SJCRH30 (cell line): ENCODE results near the gene CIPC. TPM values are rescaled to one million over a fixed set of nuclear protein-coding genes. Genes with fewer than 3 reads are reported as not detected.
A peak's percentile ranks its signal among the peaks of the same experiment; 100 is the strongest.

Source experiments
- DNase-seq, 2 experiments: peaks; one replicate each; pipeline ENCODE4 v3.0.0-alpha.2; 2015 to 2020
- H3K27ac ChIP-seq: fragments of 250-450 bp; sonication (Bioruptor Pico); 2 replicates; pipeline ENCODE4 v1.5.1; 2020; ENCODE audit warnings: mild to moderate bottlenecking, moderate library complexity
- H3K27me3 ChIP-seq: fragments of 250-450 bp; sonication (Bioruptor Pico); 2 replicates; pipeline ENCODE4 v1.5.1; 2020; ENCODE audit warnings: mild to moderate bottlenecking, moderate library complexity
- H3K36me3 ChIP-seq: fragments of 250-450 bp; sonication (Bioruptor Pico); 2 replicates; pipeline ENCODE4 v1.5.1; 2020; ENCODE audit warnings: mild to moderate bottlenecking, moderate library complexity
- H3K4me1 ChIP-seq: fragments of 250-450 bp; sonication (Bioruptor Pico); 2 replicates; pipeline ENCODE4 v1.5.1; 2020; ENCODE audit warnings: mild to moderate bottlenecking, moderate library complexity
- H3K4me3 ChIP-seq: fragments of 250-450 bp; sonication (Bioruptor Pico); 2 replicates; pipeline ENCODE4 v1.5.1; 2020; ENCODE audit warnings: mild to moderate bottlenecking, moderate library complexity
- H3K9me3 ChIP-seq: fragments of 250-450 bp; sonication (Bioruptor Pico); replicated peaks from 2 replicates; pipeline ENCODE4 v1.5.1; 2020; ENCODE audit warnings: mild to moderate bottlenecking, moderate library complexity
- total RNA-seq: library from RNA; depleted of rRNA; stranded (reverse); fragments of >200 nt; shearing (Covaris generic); gene quantifications from 2 replicates; pipeline ENCODE4 v1.2.3, GENCODE V29; 2014; rRNA removed

The CIPC gene
- total RNA-seq, 1 experiment from 2014 or later, result 13.2 TPM

GRCh38 chr14:77155083-77155482 is 57.0 kb downstream of the CIPC start:
- Histone ChIP-seq H3K4me3 (no peak overlapping the region), H3K27me3 (no peaks in the 10 kb centered on the region), H3K9me3 (no peaks in the 10 kb centered on the region)

GRCh38 chr14:77157740-77158139 is 59.7 kb downstream of the CIPC start:
- H3K27ac ChIP-seq, result peak overlapping the region; percentile 21
- no peaks in the 10 kb centered on the region for H3K27me3 ChIP-seq
- H3K4me3 ChIP-seq, result peak overlapping the region; percentile 41; the same call in 1 of the 2 replicates
- no peak for DNase-seq
- H3K4me1 ChIP-seq, result peaks cover 20% of the 10 kb centered on the region
- H3K36me3 ChIP-seq, result no peaks in the 10 kb centered on the region
- no peaks in the 10 kb centered on the region for H3K9me3 ChIP-seq

More at GRCh38 chr14:77155083-77155482, 57.0 kb downstream of the CIPC start:
- Histone ChIP-seq H3K4me1 (peaks cover 20% of the 10 kb centered on the region), H3K36me3 (no peaks in the 10 kb centered on the region), H3K27ac (no peak overlapping the region)
- DNase-seq, result no peak

- Histone ChIP-seq H3K4me1 (peaks cover 20% of the 10 kb centered on the region), H3K27me3 (no peaks in the 10 kb centered on the region), H3K9me3 (no peaks in the 10 kb centered on the region), H3K4me3 (peak overlapping the region; percentile 41), H3K36me3 (no peaks in the 10 kb centered on the region), H3K27ac (peak overlapping the region; percentile 21)
- peak; percentile 86 to 87 for DNase-seq
These were observed 60.3 kb downstream of the CIPC start for GRCh38 chr14:77158175-77158881.

DNA sequence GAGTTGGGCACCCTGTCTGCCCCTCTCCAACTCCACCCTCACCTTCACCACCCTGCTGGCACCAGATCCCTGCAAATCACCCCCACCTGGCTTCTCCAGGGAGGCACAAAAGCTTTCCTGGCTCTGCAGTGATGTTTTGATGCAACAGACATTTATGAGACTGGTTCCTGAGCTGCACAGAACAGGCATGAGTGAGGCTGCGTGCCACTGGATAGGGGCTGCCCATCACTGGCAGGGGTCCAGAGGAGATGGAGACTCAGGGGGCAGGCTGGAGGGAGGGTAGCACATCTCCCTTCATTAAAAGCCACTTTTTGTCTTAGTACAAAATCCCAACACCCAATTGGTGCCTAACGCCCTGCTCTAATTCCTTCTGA is 60.8 kb downstream of the CIPC start:
- no peaks in the 10 kb centered on the region for H3K36me3 ChIP-seq
- H3K4me1 ChIP-seq, result peaks cover 17% of the 10 kb centered on the region
- H3K9me3 ChIP-seq, result no peaks in the 10 kb centered on the region
- peak overlapping the region; percentile 21; the same call in 1 of the 2 replicates for H3K27ac ChIP-seq
- H3K27me3 ChIP-seq, result no peaks in the 10 kb centered on the region
- H3K4me3 ChIP-seq, result peak overlapping the region; percentile 41; the same call in 1 of the 2 replicates
- peak in 1 of 2 experiments; percentile 24 for DNase-seq

GRCh38 chr14:77161011-77161410 is 63.0 kb downstream of the CIPC start:
- peaks cover 3% of the 10 kb centered on the region; the same call in 1 of the 2 replicates for H3K4me1 ChIP-seq
- DNase-seq, result no peak

More at GRCh38 chr14:77161011-77161410, 63.0 kb downstream of the CIPC start:
- no peaks in the 10 kb centered on the region for H3K27me3 ChIP-seq
- H3K27ac ChIP-seq, result no peak overlapping the region
- no peak overlapping the region for H3K4me3 ChIP-seq
- H3K36me3 ChIP-seq, result no peaks in the 10 kb centered on the region
- H3K9me3 ChIP-seq, result no peaks in the 10 kb centered on the region

Other genes starting within 250 kb of the CIPC start
- 21.7 and 23.5 TPM in 2 replicates for gene IRF2BPL, start 69.5 kb upstream of the CIPC start, total RNA-seq
- gene ZDHHC22, start 43.5 kb downstream of the CIPC start, total RNA-seq, result 12.1 and 13.4 TPM in 2 replicates
- 4.5 and 5.2 TPM in 2 replicates for gene TMEM63C, start 83.5 kb downstream of the CIPC start, total RNA-seq
- not detected in 2 replicates for gene NGB, start 172.9 kb downstream of the CIPC start, total RNA-seq
- gene POMT2, start 222.6 kb downstream of the CIPC start, total RNA-seq, result 27.0 and 30.2 TPM in 2 replicates
- 10.3 and 14.3 TPM in 2 replicates for gene GSTZ1, start 222.8 kb downstream of the CIPC start, total RNA-seq